Endothelial cell of umbilical vein (primary cell): Measurements from ENCODE around the gene ZFR2. TPM values are rescaled to one million over a fixed set of nuclear protein-coding genes. Genes with fewer than 3 reads are reported as not detected.

ENCODE experiments used
- BruUV-seq: library from RNA; stranded (reverse); fragments of 400-500 nt; replicated peaks from 2 replicates; lab custom pipeline; 2021; lab: Mats Ljungman, UMichigan
- CTCF ChIA-PET: fragments of 300-600, 350-600 bp; sonication (Branson Sonifier 250); formaldehyde crosslinking; loops from one replicate; lab custom pipeline; 2021; ENCODE audit warnings: antibody characterized with exemption, inconsistent platforms; lab: Charles Lee
- POLR2A ChIA-PET: fragments of 300-600, 350-600 bp; sonication (Branson Sonifier 250); formaldehyde crosslinking; loops from one replicate; lab custom pipeline; 2021; ENCODE audit warnings: antibody characterized with exemption, inconsistent platforms; lab: Charles Lee
- DNase-seq: peaks from one replicate; pipeline ENCODE4 v3.0.0-alpha.2; 2011; ENCODE audit warnings: low read depth, low spot score
- FAIRE-seq: peaks from 2 replicates; lab custom pipeline; 2011; peaks lifted over from hg19 to GRCh38; lab: Jason Lieb, UNC
- H2AFZ ChIP-seq: 2 replicates; pipeline ENCODE4 v1.6.0; 2012; ENCODE audit warnings: low read depth, low read length, control low read depth, inconsistent platforms
- H3K27ac ChIP-seq: 2 replicates; pipeline ENCODE4 v1.5.1; 2011; ENCODE audit warnings: low read depth, mild to moderate bottlenecking, control low read depth, low read length, moderate library complexity; ENCODE audit not compliant: insufficient read depth
- H3K27me3 ChIP-seq, 2 experiments: 2 replicates each; pipeline versions ENCODE4 v1.6.0 to v1.6.1; 2011; ENCODE audit warnings: low read length in 2 of 2, mixed read lengths in 1 of 2; ENCODE audit not compliant: control insufficient read depth in 2 of 2, insufficient read depth in 2 of 2
- H3K36me3 ChIP-seq, 2 experiments: 2 replicates in 1 of 2; 3 replicates in 1 of 2; pipeline ENCODE4 v1.5.1; 2011; ENCODE audit warnings: low read length in 2 of 2, mild to moderate bottlenecking in 1 of 2, moderate library complexity in 1 of 2; ENCODE audit not compliant: control insufficient read depth in 2 of 2, insufficient read depth in 2 of 2; ENCODE audit errors: extremely low read depth in 1 of 2
- H3K4me1 ChIP-seq: 3 replicates; pipeline ENCODE4 v1.5.1; 2011; ENCODE audit warnings: mild to moderate bottlenecking, low read length; ENCODE audit not compliant: control insufficient read depth, insufficient read depth; ENCODE audit errors: extremely low read depth
- H3K4me2 ChIP-seq: 2 replicates; pipeline ENCODE4 v1.6.1; 2011; ENCODE audit warnings: low read length, control low read depth, mixed read lengths; ENCODE audit not compliant: insufficient read depth
- H3K4me3 ChIP-seq, 3 experiments: fragments of 200-600 bp in 1 of 3; sonication (generic), shearing (Covaris generic) in 1 of 3; replicated peaks in 1 of 3; 2 replicates each; pipeline ENCODE4 v1.5.1; 2011 to 2016; ENCODE audit warnings: control low read depth in 3 of 3, low read length in 3 of 3, mild to moderate bottlenecking in 2 of 3, inconsistent platforms in 1 of 3, low read depth in 1 of 3, moderate library complexity in 1 of 3; ENCODE audit not compliant: insufficient read depth in 1 of 3
- H3K79me2 ChIP-seq: 2 replicates; pipeline ENCODE4 v1.6.0; 2012; ENCODE audit warnings: low read length, inconsistent platforms; ENCODE audit not compliant: control insufficient read depth, insufficient read depth
- H3K9ac ChIP-seq: replicated peaks from 2 replicates; pipeline ENCODE3; 2011; ENCODE audit warnings: low read length, control low read depth; ENCODE audit not compliant: insufficient read depth; ENCODE audit errors: extremely low read depth
- H3K9me1 ChIP-seq: replicated peaks from 3 replicates; pipeline ENCODE4 v1.6.0; 2011; ENCODE audit warnings: mild to moderate bottlenecking, low read length; ENCODE audit not compliant: control insufficient read depth, insufficient read depth; ENCODE audit errors: extremely low read depth
- H3K9me3 ChIP-seq: replicated peaks from 2 replicates; pipeline ENCODE4 v1.5.1; 2012; ENCODE audit warnings: low read length, inconsistent platforms; ENCODE audit not compliant: control insufficient read depth, insufficient read depth
- H4K20me1 ChIP-seq: replicated peaks from 2 replicates; pipeline ENCODE3; 2011; ENCODE audit warnings: mild to moderate bottlenecking, low read length; ENCODE audit not compliant: control insufficient read depth, insufficient read depth; ENCODE audit errors: extremely low read depth
- CTCF ChIP-seq, 2 donors: IDR thresholded peaks; 1 replicate in 1 of 2; 2 replicates in 1 of 2; pipeline ENCODE4 v1.5.1; 2011; ENCODE audit warnings: low read length in 2 of 2, mild to moderate bottlenecking in 2 of 2, moderate library complexity in 2 of 2, control low read depth in 1 of 2, inconsistent platforms in 1 of 2, low read depth in 1 of 2; ENCODE audit not compliant: insufficient read depth in 1 of 2; ENCODE audit errors: extremely low read depth in 1 of 2
- EZH2 ChIP-seq: IDR thresholded peaks from 2 replicates; pipeline ENCODE4 v1.6.1; 2012; ENCODE audit warnings: borderline replicate concordance, low read depth, mild to moderate bottlenecking, moderate library complexity, low read length, inconsistent platforms; ENCODE audit not compliant: severe bottlenecking
- FOS ChIP-seq: IDR thresholded peaks from 2 replicates; pipeline ENCODE4 v1.6.1; 2011; ENCODE audit warnings: mild to moderate bottlenecking, low read length, moderate library complexity, borderline replicate concordance; ENCODE audit not compliant: insufficient read depth
- GATA2 ChIP-seq: IDR thresholded peaks from 2 replicates; pipeline ENCODE4 v1.7.0; 2011; ENCODE audit warnings: low read depth, mild to moderate bottlenecking, moderate library complexity, mixed read lengths, low read length; ENCODE audit not compliant: insufficient read length, insufficient read depth
- JUN ChIP-seq: IDR thresholded peaks from 2 replicates; pipeline ENCODE4 v1.6.1; 2011; ENCODE audit warnings: borderline replicate concordance, low read depth; ENCODE audit not compliant: insufficient read length, insufficient read depth
- MAX ChIP-seq: IDR thresholded peaks from 2 replicates; pipeline ENCODE4 v1.6.1; 2011; ENCODE audit not compliant: insufficient read depth, insufficient read length
- MYC ChIP-seq: IDR thresholded peaks from one replicate; pipeline ENCODE4 v1.6.1; 2011; ENCODE audit warnings: mild to moderate bottlenecking, low read depth, low read length
- POLR2A ChIP-seq: IDR thresholded peaks from 2 replicates; pipeline ENCODE4 v1.6.1; 2012; ENCODE audit warnings: low read depth, mild to moderate bottlenecking, control low read depth, low read length
- POLR2AphosphoS5 ChIP-seq: IDR thresholded peaks from 2 replicates; pipeline ENCODE4 v1.6.1; 2012; ENCODE audit warnings: low read depth, mild to moderate bottlenecking, control low read depth, low read length, moderate library complexity; ENCODE audit not compliant: insufficient read depth
- dilution Hi-C: fragments of 300-500 bp; cut with MboI; formaldehyde crosslinking; loops from one replicate; pipeline ENCODE4 v1.15.0; 2019; ENCODE audit warnings: low sequenced_read_pairs; ENCODE audit not compliant: extremely low pct_ligation_motif_present
- intact Hi-C: fragments of 100-400 bp; cut with micrococcal nuclease; formaldehyde crosslinking; loops from one replicate; pipeline ENCODE4 v1.10.0; 2022
- polyA plus RNA-seq, 4 experiments: library from polyadenylated mRNA; depleted of rRNA in 3 of 4; stranded (reverse) in 3 of 4; unstranded in 1 of 4; fragments of >200 nt; gene quantifications; 2 replicates each; pipeline versions ENCODE4 v1.2.1 to v1.2.3, GENCODE V29; 2011 to 2012; ENCODE audit warnings: missing spikeins in 1 of 4
- total RNA-seq: library from RNA; stranded (reverse); gene quantifications from 2 replicates; pipeline ENCODE4 v1.2.3, GENCODE V29; 2021

The ZFR2 gene
- total and polyA plus RNA-seq, 2 donors (not counting 3 experiments of a cell fraction or from before 2014, with no cell fraction given): not detected

- intact Hi-C loops: no loop called here
- Histone ChIP-seq H4K20me1 (no peaks in the 10 kb centered on the region), H3K9ac (no peak overlapping the region), H3K27me3 (peaks cover 0 to 1% of the 10 kb centered on the region in 2 experiments), H2AFZ (no peak overlapping the region), H3K9me3 (no peaks in the 10 kb centered on the region), H3K36me3 (no peaks in the 10 kb centered on the region), H3K4me3 (no peak overlapping the region), H3K79me2 (no peaks in the 10 kb centered on the region), H3K9me1 (no peaks in the 10 kb centered on the region), H3K4me2 (no peak overlapping the region), H3K4me1 (no peaks in the 10 kb centered on the region), H3K27ac (no peak overlapping the region)
- BruUV-seq: no TSS peak
- dilution Hi-C loops: no loop called here
- ChIA-PET POLR2A (no interaction called here), CTCF (no interaction called here)
- no peak for FAIRE-seq
- DNase-seq: no peak
- TF ChIP-seq JUN (no peak), MYC (no peak), MAX (no peak), EZH2 (no peak), CTCF (IDR thresholded peaks at IDR 0.05; ENCODE audit: extremely low read depth in 1 of 2, insufficient read depth in 1 of 2, low read depth in 1 of 2, low read length in 2 of 2) (no peak), GATA2 (no peak), POLR2A (no peak), FOS (no peak), POLR2AphosphoS5 (no peak)
These were observed 29.1 kb upstream of the ZFR2 start for GRCh38 chr19:3897936-3898335.
